H1 (cell line): Measurements from ENCODE around the gene SOCS7. TPM values are rescaled to one million over a fixed set of nuclear protein-coding genes. Genes with fewer than 3 reads are reported as not detected.

Source experiments
- BCL11A ChIP-seq, 2 experiments: IDR thresholded peaks; one replicate each; pipeline ENCODE4 v1.6.1; 2011; ENCODE audit warnings: low read depth in 2 of 2, low read length in 2 of 2, mild to moderate bottlenecking in 2 of 2
- CBX8 ChIP-seq: fragments of 300-800, 300-1000 bp; sonication (generic); IDR thresholded peaks from 2 replicates; pipeline ENCODE4 v1.7.1; 2016; ENCODE audit warnings: low read depth, low read length, borderline replicate concordance
- CHD1 ChIP-seq: IDR thresholded peaks from 2 replicates; pipeline ENCODE4 v1.6.1; 2012; ENCODE audit warnings: low read depth, low read length, improper control_type of control experiment
- CREB1 ChIP-seq: IDR thresholded peaks from 2 replicates; pipeline ENCODE4 v1.6.1; 2012; ENCODE audit warnings: inconsistent platforms
- E2F6 ChIP-seq: IDR thresholded peaks from 2 replicates; pipeline ENCODE4 v1.6.1; 2012; ENCODE audit warnings: inconsistent platforms
- GABPA ChIP-seq: IDR thresholded peaks from 2 replicates; pipeline ENCODE4 v1.6.1; 2011; ENCODE audit warnings: mild to moderate bottlenecking, low read length, moderate library complexity, borderline replicate concordance; ENCODE audit not compliant: insufficient read depth
- HDAC2 ChIP-seq, 2 experiments: fragments of 300-600 bp in 1 of 2; sonication (generic) in 1 of 2; IDR thresholded peaks; 2 replicates each; pipeline ENCODE4 v1.6.1; 2011 to 2012; ENCODE audit warnings: low read depth in 2 of 2, low read length in 2 of 2, mild to moderate bottlenecking in 2 of 2, moderate library complexity in 2 of 2, borderline replicate concordance in 1 of 2, inconsistent platforms in 1 of 2
- JUN ChIP-seq: IDR thresholded peaks from 2 replicates; pipeline ENCODE4 v1.6.1; 2011; ENCODE audit warnings: low read depth, mild to moderate bottlenecking, improper control_type of control experiment, low read length
- MAX ChIP-seq: IDR thresholded peaks from 2 replicates; pipeline ENCODE4 v1.6.1; 2012; ENCODE audit warnings: inconsistent platforms
- PHF8 ChIP-seq: fragments of 200-600 bp; sonication (generic); conservative IDR thresholded peaks from 2 replicates; pipeline ENCODE4 v1.7.1; 2012; ENCODE audit warnings: low read depth, mild to moderate bottlenecking, inconsistent platforms, low read length, moderate library complexity
- POLR2AphosphoS5 ChIP-seq: IDR thresholded peaks from 2 replicates; pipeline ENCODE4 v1.6.1; 2011; ENCODE audit warnings: low read depth, low read length
- RBBP5 ChIP-seq: IDR thresholded peaks from 2 replicates; pipeline ENCODE4 v1.7.1; 2012; ENCODE audit warnings: low read depth, mild to moderate bottlenecking, inconsistent platforms, low read length, moderate library complexity, borderline replicate concordance
- SIRT6 ChIP-seq: IDR thresholded peaks from one replicate; pipeline ENCODE4 v1.7.1; 2012; ENCODE audit warnings: low read length, inconsistent platforms
- SP1 ChIP-seq: IDR thresholded peaks from 2 replicates; pipeline ENCODE4 v1.6.1; 2011; ENCODE audit warnings: low read depth, low read length
- SUZ12 ChIP-seq: fragments of 200-600 bp; sonication (generic); IDR thresholded peaks from 2 replicates; pipeline ENCODE4 v1.6.1; 2012; ENCODE audit warnings: mild to moderate bottlenecking, inconsistent platforms, low read length, moderate library complexity, mixed read lengths
- TBP ChIP-seq: IDR thresholded peaks from 2 replicates; pipeline ENCODE4 v1.6.1; 2011; ENCODE audit warnings: low read depth, low read length, improper control_type of control experiment
- TEAD4 ChIP-seq: IDR thresholded peaks from 2 replicates; pipeline ENCODE4 v1.6.1; 2012; ENCODE audit warnings: low read depth, low read length, inconsistent platforms, mixed read lengths
- USF2 ChIP-seq: IDR thresholded peaks from 2 replicates; pipeline ENCODE4 v1.6.1; 2011; ENCODE audit warnings: low read length, improper control_type of control experiment
- YY1 ChIP-seq: IDR thresholded peaks from 2 replicates; pipeline ENCODE4 v1.6.1; 2011; ENCODE audit warnings: low read depth, mild to moderate bottlenecking, low read length
- polyA plus RNA-seq, 7 experiments: library from polyadenylated mRNA; depleted of rRNA in 3 of 7; stranded (reverse) in 5 of 7; unstranded in 2 of 7; fragments of >200 nt in 5 of 7; fragments of 200-250 nt in 2 of 7; gene quantifications; 1 replicate in 5 of 7; 2 replicates in 1 of 7; 4 replicates in 1 of 7; pipeline versions ENCODE4 v1.2.1 to v1.2.3, GENCODE V29; 2011 to 2013; ENCODE audit warnings: missing spikeins in 2 of 7, mixed read lengths in 2 of 7
- total RNA-seq: library from RNA; stranded (reverse); fragmentation: NEBNext Ultra II Directional; extraction: Animal tissue kit (Norgen Biotek cat#: 25700); gene quantifications from 2 replicates; pipeline ENCODE4 v1.2.1, GENCODE V29; 2021

SOCS7 gene
- total and polyA plus RNA-seq, 2 of the 8 experiments (the other 6 are each of a cell fraction or from before 2014, with no cell fraction given), result 13.5 to 26.9 TPM

GRCh38 chr17:38351412-38352222 lies at the start of gene SOCS7 (continued):
- TF ChIP-seq SUZ12 (no peak), CREB1 (peak; percentile 89), BCL11A (IDR thresholded peaks at IDR 0.05; ENCODE audit: low read depth in 2 of 2, low read length in 2 of 2) (no peak), E2F6 (0 out of 2 replicates have a peak, but pooled peaks have one; percentile 9), MAX (peak; percentile 29; the same call in 1 of the 2 replicates), SP1 (no peak), USF2 (no peak), HDAC2 (IDR thresholded peaks at IDR 0.05; ENCODE audit: borderline replicate concordance in 1 of 2, low read depth in 2 of 2, low read length in 2 of 2) (peak; percentile 45 to 54; a peak in 2 of 4 replicates), GABPA (peak; percentile 74; the same call in 1 of the 2 replicates), YY1 (no peak), TEAD4 (no peak), TBP (peak; percentile 54), PHF8 (peak; percentile 32; the same call in 1 of the 2 replicates), JUN (no peak), CHD1 (no peak), POLR2AphosphoS5 (no peak), SIRT6 (no peak), CBX8 (no peak), RBBP5 (0 out of 2 replicates have a peak, but pooled peaks have one; percentile 34)
